NCI-H2227 treated with DMSO at 0.1 percent for 48 hours (cell line): ENCODE data around the gene CALML3.

Source experiments
- DNase-seq: peaks from one replicate; lab custom pipeline; 2025; lab: John Stamatoyannopoulos, UW

Gene CALML3

GRCh38 chr10:5491477-5491876 lies 33.3 kb upstream of the CALML3 start:
- no peak for DNase-seq

- no peak for DNase-seq
Measured at GRCh38 chr10:5492322-5492855, 32.4 kb upstream of the CALML3 start.

DNA sequence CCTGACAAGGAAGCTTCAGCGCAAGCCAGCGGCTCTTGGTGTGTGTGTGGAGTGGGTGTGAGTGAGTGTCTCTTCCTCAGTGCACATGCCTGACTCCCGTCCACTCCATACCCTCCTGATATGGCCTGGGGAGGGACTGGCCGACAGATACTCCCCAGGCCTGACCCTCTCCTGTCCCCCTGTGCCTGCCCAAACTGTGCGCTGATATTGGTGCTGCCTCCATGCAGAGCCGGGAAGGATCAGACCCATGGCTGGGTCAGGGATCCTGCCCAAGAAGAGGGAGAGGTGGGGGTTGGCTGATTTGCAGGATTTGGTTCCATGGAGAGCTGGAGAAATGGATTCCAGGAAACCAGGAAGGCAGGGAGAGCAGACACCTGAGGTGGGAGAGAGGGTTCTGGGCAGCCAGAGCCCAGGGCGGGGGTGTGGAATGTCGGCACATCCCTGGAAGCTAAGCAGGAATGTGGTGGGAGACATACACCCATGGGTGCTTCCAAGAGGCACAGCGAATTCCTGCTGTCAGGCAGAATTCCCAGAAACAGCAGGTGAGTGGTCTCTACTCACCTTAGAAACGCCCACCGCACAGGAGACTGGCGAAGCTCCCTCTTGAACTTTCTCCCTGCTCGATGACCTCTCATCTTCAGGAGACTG lies 31.7 kb upstream of the CALML3 start:
- no peak for DNase-seq

GRCh38 chr10:5493691-5494090 lies 31.1 kb upstream of the CALML3 start:
- DNase-seq: no peak

- DNase-seq: no peak
Measured at GRCh38 chr10:5494611-5495010, 30.1 kb upstream of the CALML3 start.

GRCh38 chr10:5496261-5497250 lies 28.2 kb upstream of the CALML3 start:
- no peak for DNase-seq

GRCh38 chr10:5497289-5497688 lies 27.5 kb upstream of the CALML3 start:
- no peak for DNase-seq

DNA sequence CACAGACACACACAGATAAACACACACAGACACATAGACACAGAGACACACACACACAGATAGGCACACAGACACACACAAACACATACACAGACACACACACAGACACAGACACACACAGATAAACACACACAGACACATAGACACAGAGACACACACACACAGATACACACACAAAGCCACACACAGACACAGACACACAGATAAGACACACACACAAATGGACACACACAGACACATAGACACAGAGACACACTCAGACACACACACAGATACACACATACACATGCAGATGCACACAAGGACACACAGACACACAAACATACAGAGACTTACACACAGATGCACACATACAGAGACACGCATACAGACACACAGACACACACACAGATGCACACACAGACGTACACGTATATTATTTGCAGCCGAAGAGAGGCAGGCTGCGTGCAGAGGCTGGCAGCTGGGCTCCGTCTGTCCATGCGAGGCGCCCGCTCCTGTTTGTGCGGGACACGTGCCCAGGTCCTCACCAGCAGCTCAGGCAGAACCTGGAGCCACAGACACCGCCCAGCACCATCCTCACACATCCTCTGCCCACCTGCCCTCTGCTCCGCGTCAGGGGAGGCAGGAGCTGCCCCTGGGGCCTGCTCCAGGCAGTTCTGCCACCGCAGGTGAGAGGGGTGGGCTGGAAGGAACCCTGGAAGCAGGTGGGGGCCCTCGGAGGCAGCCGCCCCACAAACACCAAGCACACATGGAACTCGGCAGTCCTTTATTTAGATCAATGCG lies 26.6 kb upstream of the CALML3 start:
- DNase-seq: no peak

DNA sequence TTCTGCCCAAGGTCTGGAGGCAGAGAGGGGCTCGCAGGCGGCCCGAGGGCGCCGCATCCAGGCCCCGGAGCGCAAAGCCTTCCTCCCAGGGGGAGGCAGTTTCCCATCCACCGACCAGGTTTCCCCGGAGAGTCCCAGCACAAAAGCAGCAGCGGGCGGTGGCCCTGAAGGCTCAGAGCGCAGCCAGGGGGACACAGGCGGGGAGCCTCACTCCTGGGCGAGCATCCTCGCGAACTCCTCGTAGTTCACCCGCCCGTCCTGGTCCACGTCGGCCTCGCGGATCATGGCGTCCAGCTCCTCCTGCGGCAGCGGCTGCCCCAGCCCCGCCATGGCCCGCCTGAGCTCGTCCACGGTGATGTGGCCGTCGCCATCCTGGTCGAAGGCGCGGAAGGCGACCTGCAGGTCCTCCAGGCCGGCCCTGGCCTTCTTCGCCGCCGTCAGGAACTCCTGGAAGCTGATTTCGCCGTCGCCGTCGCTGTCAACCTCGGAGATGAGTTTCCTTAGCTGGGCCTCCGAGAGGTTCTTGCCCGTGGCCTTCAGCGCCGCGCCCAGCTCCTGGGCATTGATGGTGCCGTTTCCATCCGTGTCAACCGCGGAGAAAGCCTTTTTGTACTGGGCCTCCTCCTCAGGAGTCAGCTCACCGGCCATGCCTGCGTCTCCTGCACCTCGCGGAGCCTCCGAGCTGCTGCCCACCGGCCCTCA lies 25.8 kb upstream of the CALML3 start:
- DNase-seq: no peak

DNA sequence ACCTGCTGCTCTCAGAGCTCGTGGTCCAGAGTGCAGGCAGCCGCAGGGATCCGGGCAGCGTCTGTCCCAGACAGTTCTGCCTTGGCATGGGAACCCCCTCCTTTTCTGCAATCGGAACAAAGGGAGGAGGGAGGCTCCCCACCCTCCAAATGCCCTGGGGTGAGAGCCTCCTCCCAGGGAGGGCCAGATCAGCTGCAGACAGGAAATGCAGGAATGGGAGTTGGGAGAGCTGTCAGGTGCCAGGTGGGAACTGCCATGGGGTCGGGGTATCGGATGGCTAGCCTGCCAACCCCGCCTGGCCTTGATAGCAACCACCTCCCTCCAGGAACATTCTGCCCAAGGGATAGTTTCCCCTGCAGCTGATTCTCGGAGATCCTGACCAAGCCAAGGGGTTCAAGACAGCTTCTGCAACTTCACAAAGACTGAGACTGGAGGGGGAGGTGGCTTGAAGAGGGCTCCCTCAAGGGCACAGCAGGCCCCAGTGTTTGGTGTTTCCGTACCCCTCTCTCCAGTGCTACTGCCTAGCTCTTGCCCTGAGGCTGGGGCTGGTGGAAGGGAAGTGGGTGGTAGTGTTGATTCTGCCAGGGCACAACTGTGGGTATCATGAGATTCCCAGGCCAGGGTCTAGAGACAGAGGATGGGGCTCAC lies 25.1 kb upstream of the CALML3 start, which contains the start of gene CALML5:
CALML5 (minus strand) TSS at position 78 of the 648 bp plus-strand sequence. CDS start 132 bp downstream, outside the sequence.
- no peak for DNase-seq

DNA sequence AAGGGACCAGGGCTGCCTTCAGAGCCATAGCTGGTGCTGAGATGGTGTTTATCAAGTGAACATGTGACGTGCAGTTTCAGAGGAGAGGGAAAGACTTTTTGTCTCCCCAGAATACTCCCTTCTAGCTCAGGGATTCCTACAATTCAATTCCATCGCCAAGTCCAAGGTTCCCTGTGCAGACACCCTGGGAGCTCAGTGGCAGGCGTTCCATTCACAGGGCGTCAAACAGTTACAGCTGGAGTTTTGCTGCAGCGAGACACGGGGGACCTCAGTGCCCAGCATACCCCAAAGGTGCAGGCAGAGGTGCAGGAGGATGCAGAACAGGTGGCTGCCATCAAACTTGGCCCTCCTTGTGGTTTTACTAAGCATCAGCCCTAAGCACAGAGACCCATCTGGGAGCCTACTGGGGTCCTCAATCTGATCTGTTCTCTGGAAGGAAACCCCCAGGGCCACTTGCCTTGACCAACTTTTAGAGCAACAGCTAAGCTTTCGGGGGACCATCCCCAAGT lies 24.5 kb upstream of the CALML3 start:
- no peak for DNase-seq

- DNase-seq: no peak
Measured at GRCh38 chr10:5500910-5501309, 23.9 kb upstream of the CALML3 start.

GRCh38 chr10:5502061-5502521 lies 22.7 kb upstream of the CALML3 start:
- no peak for DNase-seq

DNA sequence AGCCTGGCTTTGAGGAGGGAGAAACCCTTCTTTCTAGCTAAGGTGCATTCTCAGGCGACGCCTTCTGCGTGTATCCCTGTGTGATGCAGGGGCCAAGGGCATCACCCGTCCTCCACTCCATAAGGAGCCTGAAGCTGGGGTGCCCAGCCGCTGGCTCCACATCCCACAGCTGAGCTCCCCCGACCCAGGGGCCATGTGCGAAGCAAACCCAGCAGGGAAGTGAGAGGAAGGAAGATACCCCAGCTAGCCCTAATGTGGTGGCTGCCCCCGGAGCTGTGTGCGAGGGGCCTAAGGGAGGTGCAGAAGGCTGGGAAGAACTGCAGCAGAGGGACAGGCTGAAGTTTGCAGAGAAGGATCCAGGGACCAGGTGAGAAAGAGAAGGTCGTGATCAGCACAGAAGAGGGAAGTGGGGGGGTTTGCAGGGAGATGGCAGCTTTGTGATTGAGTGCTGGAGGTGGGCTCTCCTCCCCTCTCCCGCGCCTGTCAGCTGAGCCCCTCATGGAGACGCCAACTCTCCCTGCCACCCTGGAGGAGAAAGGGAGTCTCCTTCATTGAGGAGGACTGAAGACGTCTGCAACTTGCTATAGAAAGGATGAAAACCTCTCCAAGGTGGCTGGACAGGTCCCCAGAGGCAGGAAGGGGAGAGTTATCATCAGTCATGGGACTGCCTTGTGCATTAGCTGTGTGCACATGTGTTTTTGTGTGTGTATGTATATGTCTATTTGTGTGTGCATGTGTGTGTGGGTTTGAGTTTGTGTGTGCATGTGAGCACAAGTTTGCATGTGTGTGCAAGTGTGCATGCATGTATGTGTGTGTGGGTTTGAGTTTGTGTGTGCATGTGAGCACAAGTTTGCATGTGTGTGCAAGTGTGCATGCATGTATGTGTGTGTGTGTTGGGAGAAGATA lies 21.9 kb upstream of the CALML3 start:
- no peak for DNase-seq

DNA sequence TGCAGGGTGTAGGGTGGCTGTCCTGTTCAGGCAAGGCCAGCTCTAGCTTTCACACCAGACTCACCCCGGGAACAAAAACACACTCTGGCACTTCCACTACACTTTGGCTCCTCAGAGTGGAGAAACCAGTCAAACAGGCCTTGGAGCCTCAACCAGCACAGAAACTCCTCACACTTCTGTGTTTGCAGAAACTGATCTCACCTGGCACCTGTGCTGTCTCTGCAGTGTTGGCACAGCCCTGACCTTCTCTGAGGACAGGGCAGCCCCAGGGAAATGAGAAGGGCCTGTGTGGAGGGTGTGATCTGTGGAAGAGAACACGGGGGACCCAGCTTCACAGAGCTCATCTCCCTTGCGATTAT lies 21.3 kb upstream of the CALML3 start:
- no peak for DNase-seq

DNA sequence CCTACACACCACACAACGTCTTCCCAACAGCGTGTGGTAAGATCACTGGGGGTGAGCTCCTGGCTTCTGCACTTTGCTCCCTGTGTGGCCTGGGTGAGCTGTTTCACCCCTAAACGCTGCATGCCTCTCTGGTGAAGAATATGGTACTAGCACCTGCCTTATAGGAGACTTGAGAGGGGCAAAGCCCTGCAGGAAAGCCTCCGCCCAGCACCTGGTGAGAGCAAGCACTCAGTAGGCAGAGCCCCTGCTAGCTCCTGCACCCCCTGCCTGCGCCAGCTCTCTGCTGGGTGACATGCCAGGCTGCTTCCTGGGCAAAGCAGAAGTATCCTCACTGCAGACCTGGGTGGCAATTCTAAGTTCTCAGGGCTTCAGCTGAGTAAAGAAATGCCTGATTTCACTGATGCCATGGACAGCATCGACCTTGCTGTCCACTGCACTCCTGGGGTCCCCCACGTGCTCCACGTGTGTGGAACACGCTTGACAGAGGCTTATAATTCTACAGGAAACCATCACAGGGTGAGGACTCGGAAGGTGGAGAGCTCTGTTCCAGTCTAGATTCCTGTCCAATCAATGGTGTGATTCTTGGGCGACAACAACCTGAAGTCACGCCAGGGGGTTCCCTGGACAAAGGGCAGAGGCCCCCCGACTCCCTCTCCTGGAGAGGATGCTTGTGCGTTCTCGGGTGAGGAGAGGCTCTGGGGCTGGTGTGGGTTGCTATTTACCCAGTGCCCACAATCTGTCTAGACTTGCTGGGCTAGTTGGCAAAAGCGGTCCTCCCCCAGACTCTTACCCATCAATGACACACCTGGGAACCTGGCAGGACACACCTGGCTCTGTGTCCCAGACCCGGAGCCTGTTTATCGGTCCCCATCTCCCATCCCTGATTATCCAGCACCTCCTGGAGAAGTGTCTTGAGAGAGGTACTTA lies 20.4 kb upstream of the CALML3 start:
- no peak for DNase-seq

- DNase-seq: no peak
Measured at GRCh38 chr10:5506246-5506645, 18.5 kb upstream of the CALML3 start.
